ENCODE measurements around the gene CSTF3.
"Not testable (repeated sequence)": the region's sequence is repeated elsewhere in the genome, so short reads cannot be mapped to it uniquely, and the experiment has no call there.

CSTF3 gene

GRCh38 chr11:33086017-33086416 is 75.3 kb downstream of the CSTF3 start:
- DNase-seq (ENCODE audit: low spot score) = no peak

- DNase-seq (ENCODE audit: low spot score) = no peak
Measured at GRCh38 chr11:33083918-33084317, 77.4 kb downstream of the CSTF3 start.

DNA sequence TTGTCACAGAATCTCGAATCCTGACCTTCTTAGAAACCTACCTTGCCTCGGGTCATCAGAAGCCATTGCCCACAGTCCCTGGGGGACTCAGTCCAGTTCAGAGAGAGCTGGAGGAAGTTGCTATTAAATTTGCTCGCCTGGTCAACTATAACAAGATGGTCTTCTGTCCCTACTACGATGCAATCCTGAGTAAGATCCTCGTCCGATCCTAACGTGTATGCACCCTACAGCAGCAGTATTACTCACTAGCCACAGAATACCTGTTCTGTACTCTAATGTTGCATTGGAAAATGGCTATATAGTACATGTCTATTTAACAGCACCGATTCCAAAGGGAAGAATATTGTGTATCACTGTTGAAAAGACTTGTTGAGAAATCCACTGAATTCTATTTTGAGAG is 88.8 kb downstream of the CSTF3 start:
- no peak for DNase-seq (ENCODE audit: low spot score)

DNA sequence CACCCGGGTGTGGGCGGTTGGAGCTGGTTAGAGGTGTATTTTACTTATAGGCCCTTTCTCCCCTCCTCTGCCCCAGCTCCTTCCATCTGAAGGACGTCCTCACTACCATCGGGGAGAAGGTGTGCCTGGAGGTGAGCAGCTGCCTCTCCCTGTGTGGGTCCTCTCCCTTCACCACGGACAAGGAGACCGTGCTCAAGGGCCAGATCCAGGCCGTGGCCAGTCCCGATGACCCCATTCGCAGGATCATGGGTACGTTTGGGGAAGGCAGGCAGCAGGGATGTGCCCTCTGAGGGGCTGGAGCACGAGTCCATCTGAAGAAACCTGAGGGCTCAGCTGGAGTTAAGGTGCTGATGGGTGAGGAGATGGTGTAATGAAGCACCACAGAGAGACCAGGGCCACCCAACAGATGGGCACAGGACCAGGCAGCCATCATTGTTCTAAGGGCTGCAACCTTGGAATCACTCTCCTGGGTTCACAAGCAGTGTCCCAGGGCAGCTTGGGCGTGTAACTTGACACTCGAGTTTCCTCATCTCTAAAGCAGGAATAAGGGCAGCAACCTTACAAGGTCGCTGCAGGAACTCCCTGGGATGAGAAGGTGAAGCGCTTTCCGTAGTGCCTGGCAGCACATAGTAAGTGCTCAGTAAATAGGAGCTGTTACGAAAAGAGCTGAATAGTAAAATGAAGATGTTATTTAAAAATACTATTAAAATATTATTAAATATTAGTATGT is 92.5 kb downstream of the CSTF3 start:
- DNase-seq (ENCODE audit: low spot score) = no peak

DNA sequence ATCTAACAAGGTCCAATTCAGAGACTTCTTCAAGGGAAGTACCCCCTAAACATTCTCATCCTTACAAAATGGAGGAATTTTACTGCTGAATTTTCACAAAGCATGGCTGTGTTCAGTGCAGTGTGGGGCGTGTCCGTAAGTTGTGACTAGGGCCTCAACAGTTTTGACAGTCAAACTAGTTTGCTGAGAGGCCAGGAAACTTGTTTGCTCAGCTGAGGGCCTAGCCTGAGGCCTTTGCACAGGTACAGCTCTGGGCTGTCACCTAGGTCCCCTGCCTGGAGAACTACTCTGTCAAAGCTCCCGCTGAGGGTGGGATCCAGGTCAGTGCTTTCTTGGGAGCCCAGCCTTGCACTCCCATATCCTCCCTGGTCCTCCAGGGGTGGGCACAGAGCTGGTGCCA is 94.0 kb downstream of the CSTF3 start:
- no peak for DNase-seq (ENCODE audit: low spot score)

DNA sequence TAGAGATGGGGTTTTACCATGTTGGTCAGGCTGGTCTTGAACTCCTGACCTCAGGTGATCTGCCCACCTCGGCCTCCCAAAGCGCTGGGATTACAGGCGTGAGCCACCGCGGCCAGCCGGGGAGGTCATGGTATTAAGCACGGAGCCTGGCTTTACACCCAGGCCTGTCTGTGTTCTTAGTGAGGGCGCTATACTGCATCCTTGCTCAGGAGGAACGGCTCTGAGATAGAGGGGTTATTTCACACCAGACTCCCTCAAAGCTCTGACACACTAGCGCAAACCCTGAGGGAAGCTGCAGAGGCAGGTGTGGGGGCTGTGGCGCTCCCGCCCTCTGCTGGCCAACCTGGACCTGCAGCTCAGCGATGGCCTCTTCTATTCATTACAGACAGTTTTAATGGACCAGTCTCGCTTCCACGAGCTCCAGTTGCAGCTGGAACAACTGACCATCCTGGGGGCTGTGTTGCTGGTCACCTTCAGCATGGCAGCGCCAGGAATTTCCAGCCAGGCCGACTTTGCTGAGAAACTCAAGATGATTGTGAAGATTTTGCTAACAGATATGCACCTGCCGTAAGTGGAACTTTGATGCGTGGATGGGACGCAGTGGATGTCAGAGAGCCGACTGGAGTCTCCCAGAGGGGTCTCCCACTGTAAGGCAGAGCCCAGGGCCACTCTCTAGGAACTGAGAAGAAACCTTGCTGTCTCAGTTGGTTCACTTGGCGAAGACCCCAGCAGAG is 95.7 kb downstream of the CSTF3 start:
- DNase-seq (ENCODE audit: low spot score) = peak; percentile 56

GRCh38 chr11:33064866-33065265 is 96.4 kb downstream of the CSTF3 start:
- DNase-seq (ENCODE audit: low spot score) = no peak

- no peak for DNase-seq (ENCODE audit: low spot score)
Measured at GRCh38 chr11:33064033-33064825, 97.1 kb downstream of the CSTF3 start.

- no peak for DNase-seq (ENCODE audit: low spot score)
Measured at GRCh38 chr11:33063326-33063881, 97.9 kb downstream of the CSTF3 start.

DNA sequence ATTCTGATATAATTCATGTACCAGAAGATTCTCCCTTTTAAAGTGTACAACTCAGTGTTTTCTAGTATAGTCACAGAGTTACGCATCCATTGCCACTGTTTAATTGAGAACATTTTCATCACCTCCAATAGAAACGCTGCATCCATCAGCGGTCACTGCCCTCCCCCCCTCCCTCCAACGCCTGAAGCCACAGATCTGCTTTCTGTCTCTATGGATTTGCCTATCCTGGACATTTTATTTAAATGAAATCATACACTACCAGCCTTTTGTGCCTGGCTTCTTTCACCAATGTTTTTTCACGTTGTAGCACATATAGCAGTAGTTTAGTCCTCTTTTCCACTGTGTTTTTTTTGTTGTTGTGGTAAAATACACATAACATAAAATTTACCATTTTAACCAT is 99.1 kb downstream of the CSTF3 start:
- no peak for DNase-seq (ENCODE audit: low spot score)

GRCh38 chr11:33060271-33060670 is 101.0 kb downstream of the CSTF3 start:
- DNase-seq (ENCODE audit: low spot score) = no peak

- no peak for DNase-seq (ENCODE audit: low spot score)
Measured at GRCh38 chr11:33059331-33060007, 101.8 kb downstream of the CSTF3 start.

- no peak for DNase-seq (ENCODE audit: low spot score)
Measured at GRCh38 chr11:33057284-33057683, 104.0 kb downstream of the CSTF3 start.

- no peak for DNase-seq (ENCODE audit: low spot score)
Measured at GRCh38 chr11:33055375-33055774, 105.9 kb downstream of the CSTF3 start.

GRCh38 chr11:33052231-33052630 is 109.0 kb downstream of the CSTF3 start:
- no peak for DNase-seq (ENCODE audit: low spot score)

- DNase-seq (ENCODE audit: low spot score) = not testable (repeated sequence)
Measured at GRCh38 chr11:33049565-33050408, 111.5 kb downstream of the CSTF3 start.

DNA sequence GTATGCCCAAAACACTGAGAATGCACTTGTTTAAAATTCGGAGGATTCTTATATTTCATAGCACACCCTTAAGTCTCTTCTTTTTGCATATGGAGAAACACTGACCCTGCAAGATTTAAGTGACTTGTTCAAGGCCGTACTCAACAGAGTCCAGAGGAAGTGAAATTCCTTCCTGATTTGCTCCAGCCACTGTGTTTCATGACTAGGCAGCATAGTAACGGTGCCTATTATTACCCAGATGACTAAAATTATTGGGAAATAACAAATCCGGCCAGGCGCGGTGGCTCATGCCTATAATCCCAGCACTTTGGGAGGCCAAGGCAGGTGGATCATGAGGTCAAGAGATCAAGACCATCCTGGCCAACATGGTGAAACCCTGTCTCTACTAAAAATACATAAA is 112.6 kb downstream of the CSTF3 start:
- not testable (repeated sequence) for DNase-seq (ENCODE audit: low spot score)

GRCh38 chr11:33045551-33046255 is 115.6 kb downstream of the CSTF3 start:
- no peak for DNase-seq (ENCODE audit: low spot score)

DNA sequence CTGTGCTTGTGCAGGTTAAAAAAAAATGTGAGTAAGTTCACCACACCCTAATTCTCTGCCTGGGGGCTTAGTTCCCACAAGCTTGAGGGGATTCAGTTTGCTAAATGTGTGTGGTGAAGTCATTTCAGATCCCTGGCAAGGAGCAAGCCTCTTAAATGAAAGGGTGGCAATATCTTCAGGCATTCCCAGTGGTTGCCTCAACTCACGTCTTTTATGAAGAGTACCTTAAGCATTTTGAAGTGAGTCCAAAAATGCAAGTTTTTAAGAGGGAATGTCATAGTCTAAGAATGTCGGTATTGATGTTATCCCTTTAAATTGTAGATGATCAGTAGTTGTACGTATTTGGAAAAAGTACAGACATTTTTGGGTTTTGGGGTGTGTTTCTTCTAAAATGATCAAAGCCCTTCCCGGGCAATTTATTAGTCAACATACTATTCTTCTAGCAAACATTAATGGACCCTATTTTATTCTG is 117.0 kb downstream of the CSTF3 start:
- no peak for DNase-seq (ENCODE audit: low spot score)

GRCh38 chr11:33043221-33043830 is 118.0 kb downstream of the CSTF3 start:
- DNase-seq (ENCODE audit: low spot score) = no peak
